Psoas muscle (tissue), 8 donors: Measurements from ENCODE around the gene SCCPDH. TPM values are rescaled to one million over a fixed set of nuclear protein-coding genes. Genes with fewer than 3 reads are reported as not detected.
"Not testable (repeated sequence)": the region's sequence is repeated elsewhere in the genome, so short reads cannot be mapped to it uniquely, and the experiment has no call there.

ENCODE experiments used
- ATAC-seq, 4 donors: fragments of 200-7000 bp; cut with Tn5 transposase; one replicate each; pipeline ENCODE4 v1.9.1; 2020; ENCODE audit warnings: moderate library complexity in 3 of 4, mild to moderate bottlenecking in 2 of 4
- DNase-seq, 2 donors: peaks; one replicate each; pipeline ENCODE4 v3.0.0-alpha.2; 2020
- H3K27ac ChIP-seq: fragments of 200-600 bp; one replicate; pipeline ENCODE4 v1.8.0; 2022
- H3K27me3 ChIP-seq, 3 donors: fragments of 200-600 bp in 1 of 3; one replicate each; pipeline versions ENCODE4 v1.6.1 to v1.8.0; 2013 to 2022; ENCODE audit warnings: low read length in 2 of 3, mild to moderate bottlenecking in 2 of 3, moderate library complexity in 1 of 3; ENCODE audit not compliant: insufficient read depth in 3 of 3
- H3K36me3 ChIP-seq, 2 donors: fragments of 200-600 bp in 1 of 2; one replicate each; pipeline versions ENCODE4 v1.6.1 to v1.8.0; 2013 to 2022; ENCODE audit warnings: low read depth in 1 of 2, mild to moderate bottlenecking in 1 of 2, moderate library complexity in 1 of 2; ENCODE audit not compliant: insufficient read depth in 1 of 2
- H3K4me1 ChIP-seq: fragments of 200-600 bp; one replicate; pipeline ENCODE4 v1.8.0; 2022
- H3K4me3 ChIP-seq: fragments of 200-600 bp; one replicate; pipeline ENCODE4 v1.8.0; 2022; ENCODE audit warnings: mild to moderate bottlenecking
- H3K9me3 ChIP-seq: fragments of 200-600 bp; one replicate; pipeline ENCODE4 v1.8.0; 2022
- CTCF ChIP-seq: fragments of 200-600 bp; IDR thresholded peaks from one replicate; pipeline ENCODE4 v1.8.0; 2022; ENCODE audit warnings: antibody characterized with exemption
- WGBS, 3 donors: extraction: QIAGEN DNeasy Blood & Tissue Kit; methylation state at CpG; one replicate each; pipeline versions ENCODE4 v1.1.6 to v1.1.7; 2013; 5-methylcytosine and 5-hydroxymethylcytosine counted together
- intact Hi-C, 2 donors: fragments of 100-400 bp; cut with DNase I; formaldehyde crosslinking; loops; one replicate each; pipeline versions ENCODE4 v1.11.0 to v1.14.2; 2022
- polyA plus RNA-seq, 3 donors: library from polyadenylated mRNA; stranded (reverse); fragments of 200-250 nt; gene quantifications; one replicate each; pipeline ENCODE4 v1.2.3, GENCODE V29; 2013
- total RNA-seq, 4 donors: library from RNA; stranded (reverse); fragmentation: NEBNext Ultra II Directional in 2 of 4; extraction: Animal tissue kit (Norgen Biotek cat#: 25700) in 2 of 4; gene quantifications; one replicate each; pipeline versions ENCODE4 v1.2.1 to v1.2.4, GENCODE V29; 2021 to 2023
- donor health status: healthy with polysubstance abuse.
- donor health status: DM: no; HTN: no; CAD: no; lungs with moderate emphysema.
- donor health status: Bipolar disorder and iron deficiency.
- donor health status: healthy.
- donor health status: DM: yes; HTN: yes; CAD: no.
- donor health status: DM: no; HTN: no; CAD: no.
- donor health status: DM: no; HTN: no; CAD: no.
- donor health status: DM: yes; HTN: yes; CAD: no.

The SCCPDH gene
- total and polyA plus RNA-seq, 7 donors: 22.6 to 50.8 (median 41.4) TPM

GRCh38 chr1:246691622-246692495, 32.4 kb upstream of the SCCPDH start:
- 47 to 62% (median 54%) methylated on average over 15 of the region's 15 CpGs for WGBS, 3 donors
- ATAC-seq (peak in 2 of 4 donors; percentile 55), DNase-seq (no peak)
- Histone ChIP-seq H3K4me3 (no peak overlapping the region), H3K27ac (peak overlapping the region; percentile 60), H3K9me3 (peaks cover 10% of the 10 kb centered on the region), H3K27me3 (no peaks in the 10 kb centered on the region), H3K4me1 (peaks cover 14% of the 10 kb centered on the region), H3K36me3 (no peaks in the 10 kb centered on the region)
- intact Hi-C loops: loop anchor here in 1 of 2 donors (5.0 kb wide), 1 partner anchor 45 kb away; no protein-coding TSS in a partner anchor
- no peak for TF ChIP-seq CTCF

- intact Hi-C loops: loop anchor here in 1 of 2 donors (5.0 kb wide), 1 partner anchor 47 kb away; no protein-coding TSS in a partner anchor
- H3K4me3 ChIP-seq, DNase-seq, ATAC-seq, H3K27me3 ChIP-seq, H3K9me3 ChIP-seq, H3K27ac ChIP-seq, H3K36me3 ChIP-seq: not testable (repeated sequence)
- H3K4me1 ChIP-seq: peaks cover 17% of the 10 kb centered on the region
- 91 to 92% (median 91%) methylated on average over 10 of the region's 10 CpGs for WGBS, 3 donors
Measured at GRCh38 chr1:246694213-246694895, 29.9 kb upstream of the SCCPDH start.

GRCh38 chr1:246695136-246695535, 29.1 kb upstream of the SCCPDH start:
- Histone ChIP-seq H3K4me1 (peaks cover 11% of the 10 kb centered on the region), H3K9me3 (peaks cover 10% of the 10 kb centered on the region)
- 82 to 96% (median 84%) methylated on average over 3 of the region's 3 CpGs for WGBS, 3 donors

GRCh38 chr1:246695666-246696065, 28.5 kb upstream of the SCCPDH start:
- H3K4me3 ChIP-seq: no peak overlapping the region
- H3K4me1 ChIP-seq: peaks cover 6% of the 10 kb centered on the region
- no peaks in the 10 kb centered on the region for H3K27me3 ChIP-seq
- no peaks in the 10 kb centered on the region for H3K36me3 ChIP-seq
- TF ChIP-seq CTCF: no peak
- peaks cover 10% of the 10 kb centered on the region for H3K9me3 ChIP-seq
- H3K27ac ChIP-seq: no peak overlapping the region
- DNase-seq: no peak
- ATAC-seq: no peak
- intact Hi-C loops: loop anchor here (5.0 kb wide), 2 partner anchors 128 to 198 kb away; partner anchors contain the start of genes CNST (in 1 of the 2) and TFB2M (in 1 of the 2)
- 90 to 96% (median 92%) methylated on average over 5 of the region's 5 CpGs for WGBS, 3 donors

More at GRCh38 chr1:246695136-246695535, 29.1 kb upstream of the SCCPDH start:
- Histone ChIP-seq H3K27ac (no peak overlapping the region), H3K27me3 (no peaks in the 10 kb centered on the region), H3K36me3 (no peaks in the 10 kb centered on the region), H3K4me3 (no peak overlapping the region)
- ATAC-seq (no peak), DNase-seq (no peak)
- intact Hi-C loops: loop anchor here (5.0 kb wide), 2 partner anchors 128 to 198 kb away; partner anchors contain the start of genes CNST (in 1 of the 2) and TFB2M (in 1 of the 2)
- TF ChIP-seq CTCF: no peak
